ENCODE data around the gene STAG3. TPM values are rescaled to one million over a fixed set of nuclear protein-coding genes. Genes with fewer than 3 reads are reported as not detected.

STAG3 gene
- total RNA-seq, 1 donor from 2014 or later = 1.9 TPM

DNA sequence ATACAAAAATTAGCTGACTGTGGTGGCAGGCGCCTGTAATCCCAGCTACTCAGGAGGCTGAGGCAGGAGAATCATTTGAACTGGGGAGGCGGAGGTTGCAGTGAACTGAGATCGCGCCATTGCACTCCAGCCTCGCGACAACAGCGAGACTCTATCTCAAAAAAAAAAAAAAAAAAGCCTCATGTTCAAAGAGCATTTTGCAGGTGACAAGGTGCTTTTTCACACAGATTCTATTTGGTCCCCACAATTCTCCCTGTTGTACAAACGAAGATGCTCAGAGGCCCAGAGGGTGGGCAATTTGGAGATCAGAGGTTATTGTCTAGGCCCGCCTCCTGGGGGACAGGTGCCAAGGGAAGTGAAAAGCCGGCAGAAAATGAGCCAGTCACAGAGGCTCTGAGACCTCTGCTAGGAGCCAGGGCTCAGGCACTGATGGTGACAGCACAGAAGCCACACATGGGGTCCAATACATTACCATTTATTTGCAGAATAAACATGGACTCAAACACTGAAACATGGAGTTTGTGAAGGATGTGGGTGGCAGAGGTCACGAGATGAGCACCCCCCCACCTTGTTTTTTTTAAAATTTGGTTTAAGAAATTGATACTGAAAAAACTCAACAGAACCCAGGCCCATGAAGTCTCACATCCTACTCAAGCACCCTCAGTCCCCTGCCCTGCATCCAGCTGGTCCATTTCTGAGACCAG lies 8.4 kb upstream of the STAG3 start:
- H3K27me3 Mint-ChIP-seq (ENCODE audit: low read depth) = peaks cover 45% of the 10 kb centered on the region
- DNase-seq (ENCODE audit: low read depth, low spot score) = no peak
- peaks cover 3% of the 10 kb centered on the region for H3K36me3 Mint-ChIP-seq (ENCODE audit: low read depth)
- no peaks in the 10 kb centered on the region for H3K9me3 Mint-ChIP-seq
- H3K4me3 Mint-ChIP-seq = peak overlapping the region; percentile 85
- TF ChIP-seq, protein P1, sequence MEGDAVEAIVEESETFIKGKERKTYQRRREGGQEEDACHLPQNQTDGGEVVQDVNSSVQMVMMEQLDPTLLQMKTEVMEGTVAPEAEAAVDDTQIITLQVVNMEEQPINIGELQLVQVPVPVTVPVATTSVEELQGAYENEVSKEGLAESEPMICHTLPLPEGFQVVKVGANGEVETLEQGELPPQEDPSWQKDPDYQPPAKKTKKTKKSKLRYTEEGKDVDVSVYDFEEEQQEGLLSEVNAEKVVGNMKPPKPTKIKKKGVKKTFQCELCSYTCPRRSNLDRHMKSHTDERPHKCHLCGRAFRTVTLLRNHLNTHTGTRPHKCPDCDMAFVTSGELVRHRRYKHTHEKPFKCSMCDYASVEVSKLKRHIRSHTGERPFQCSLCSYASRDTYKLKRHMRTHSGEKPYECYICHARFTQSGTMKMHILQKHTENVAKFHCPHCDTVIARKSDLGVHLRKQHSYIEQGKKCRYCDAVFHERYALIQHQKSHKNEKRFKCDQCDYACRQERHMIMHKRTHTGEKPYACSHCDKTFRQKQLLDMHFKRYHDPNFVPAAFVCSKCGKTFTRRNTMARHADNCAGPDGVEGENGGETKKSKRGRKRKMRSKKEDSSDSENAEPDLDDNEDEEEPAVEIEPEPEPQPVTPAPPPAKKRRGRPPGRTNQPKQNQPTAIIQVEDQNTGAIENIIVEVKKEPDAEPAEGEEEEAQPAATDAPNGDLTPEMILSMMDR (conservative IDR thresholded peaks at IDR 0.05) = no peak
- peak overlapping the region; percentile 92 for H3K27ac Mint-ChIP-seq (ENCODE audit: unreplicated experiment)
- peaks cover 49% of the 10 kb centered on the region for H3K4me1 Mint-ChIP-seq

DNA sequence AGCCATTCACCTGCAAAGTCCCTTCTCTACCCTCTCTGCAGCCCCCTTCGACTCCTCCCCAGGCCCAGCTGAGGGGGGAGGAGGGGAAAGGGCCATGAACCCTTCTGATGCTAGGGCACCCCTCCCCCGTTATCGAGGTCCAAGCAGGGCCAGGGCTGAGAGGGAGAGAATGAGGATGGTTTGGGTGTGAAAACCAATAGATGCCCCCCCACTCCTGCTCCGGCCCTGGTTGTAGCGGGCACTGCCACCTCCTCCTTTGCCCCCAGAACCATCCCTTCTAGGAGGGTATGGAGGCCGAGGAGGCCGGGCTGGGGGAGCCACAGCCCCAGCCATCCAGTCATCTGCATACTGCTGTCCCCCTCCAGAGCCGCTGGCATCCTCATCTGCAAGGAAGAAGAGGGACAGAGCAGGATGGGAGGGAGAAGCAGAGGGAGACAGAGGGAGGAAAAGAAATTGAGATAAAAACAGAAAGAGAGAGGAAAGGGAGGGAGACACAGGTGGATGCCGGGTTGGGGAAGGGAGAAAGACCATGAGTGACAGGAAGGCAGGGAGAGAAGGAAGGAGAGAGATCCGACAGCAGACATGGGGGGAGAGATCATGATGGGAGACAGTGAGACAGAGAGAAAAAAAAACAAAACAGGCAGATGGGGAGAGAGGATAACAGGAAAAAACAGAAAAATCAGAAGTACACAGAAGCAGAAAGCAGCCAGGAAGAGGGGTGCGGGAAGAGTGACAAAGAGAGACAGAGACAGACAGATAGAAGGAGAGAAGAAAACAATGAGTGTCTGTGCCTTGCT lies 7.4 kb upstream of the STAG3 start:
- peaks cover 57% of the 10 kb centered on the region for H3K4me1 Mint-ChIP-seq
- H3K4me3 Mint-ChIP-seq = peak overlapping the region; percentile 85
- peaks cover 6% of the 10 kb centered on the region for H3K36me3 Mint-ChIP-seq (ENCODE audit: low read depth)
- no peak for DNase-seq (ENCODE audit: low read depth, low spot score)
- no peaks in the 10 kb centered on the region for H3K9me3 Mint-ChIP-seq
- TF ChIP-seq, protein P1 (conservative IDR thresholded peaks at IDR 0.05) = no peak
- H3K27me3 Mint-ChIP-seq (ENCODE audit: low read depth) = peaks cover 45% of the 10 kb centered on the region
- H3K27ac Mint-ChIP-seq (ENCODE audit: unreplicated experiment) = no peak overlapping the region

DNA sequence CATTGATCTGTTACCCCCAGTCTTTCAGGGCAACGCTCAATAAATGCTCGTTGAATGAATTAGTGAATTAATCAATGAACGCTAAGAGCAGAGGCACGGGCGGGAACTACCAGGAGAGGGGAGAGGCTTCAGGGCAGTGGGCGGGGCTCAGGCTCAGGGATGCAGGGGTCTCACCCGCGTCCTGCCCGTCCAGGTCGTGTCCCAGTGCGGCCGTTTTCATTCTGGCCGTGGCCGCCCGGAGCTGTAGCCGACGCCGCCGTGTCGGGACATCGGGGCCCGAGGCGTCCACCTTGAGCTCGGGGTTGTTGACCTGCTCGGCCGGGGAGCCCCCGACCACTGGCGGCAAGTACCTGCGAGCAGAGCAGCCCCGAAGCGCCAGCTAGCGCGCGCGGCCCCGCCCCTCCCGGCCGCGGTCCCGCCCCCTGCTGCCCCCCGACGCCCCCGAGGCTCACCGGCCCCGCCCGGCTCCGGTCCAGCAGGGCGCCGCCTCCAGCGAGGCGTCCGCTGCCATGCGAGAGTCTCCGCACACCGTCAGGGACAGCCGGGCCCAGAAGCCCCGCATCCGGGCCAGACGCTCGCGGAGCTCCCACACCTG lies 6.5 kb upstream of the STAG3 start:
- Mint-ChIP-seq H3K27ac (ENCODE audit: unreplicated experiment) (no peak overlapping the region), H3K9me3 (no peaks in the 10 kb centered on the region), H3K27me3 (ENCODE audit: low read depth) (peaks cover 42% of the 10 kb centered on the region), H3K36me3 (ENCODE audit: low read depth) (peaks cover 6% of the 10 kb centered on the region), H3K4me1 (peaks cover 64% of the 10 kb centered on the region), H3K4me3 (peak overlapping the region; percentile 71)
- TF ChIP-seq, protein P1 (conservative IDR thresholded peaks at IDR 0.05) = no peak
- no peak for DNase-seq (ENCODE audit: low read depth, low spot score)

DNA sequence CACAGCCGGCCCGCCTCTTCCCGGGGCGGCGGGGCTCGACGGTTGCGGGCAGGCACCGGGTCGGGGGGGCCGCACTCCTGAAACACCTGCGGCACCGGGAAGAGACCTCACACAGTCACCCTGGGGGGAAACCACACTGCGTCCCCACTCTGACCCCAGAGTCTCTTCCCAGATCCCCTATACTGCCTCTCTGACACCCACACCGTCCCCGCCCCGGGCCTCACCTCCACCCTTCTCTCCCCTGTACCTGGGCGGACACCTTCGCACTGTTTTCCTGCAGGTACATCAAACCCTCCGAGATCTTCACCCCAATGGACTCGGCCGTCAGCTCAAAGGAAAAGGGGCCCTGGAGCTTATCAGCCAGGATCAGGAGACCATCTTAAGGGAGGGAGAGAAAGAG lies 5.9 kb upstream of the STAG3 start:
- Mint-ChIP-seq H3K27me3 (ENCODE audit: low read depth) (peaks cover 35% of the 10 kb centered on the region), H3K4me3 (peak overlapping the region; percentile 69), H3K36me3 (ENCODE audit: low read depth) (peaks cover 8% of the 10 kb centered on the region), H3K4me1 (peaks cover 65% of the 10 kb centered on the region), H3K27ac (ENCODE audit: unreplicated experiment) (no peak overlapping the region), H3K9me3 (no peaks in the 10 kb centered on the region)
- no peak for DNase-seq (ENCODE audit: low read depth, low spot score)
- TF ChIP-seq, protein P1 (conservative IDR thresholded peaks at IDR 0.05) = no peak

DNA sequence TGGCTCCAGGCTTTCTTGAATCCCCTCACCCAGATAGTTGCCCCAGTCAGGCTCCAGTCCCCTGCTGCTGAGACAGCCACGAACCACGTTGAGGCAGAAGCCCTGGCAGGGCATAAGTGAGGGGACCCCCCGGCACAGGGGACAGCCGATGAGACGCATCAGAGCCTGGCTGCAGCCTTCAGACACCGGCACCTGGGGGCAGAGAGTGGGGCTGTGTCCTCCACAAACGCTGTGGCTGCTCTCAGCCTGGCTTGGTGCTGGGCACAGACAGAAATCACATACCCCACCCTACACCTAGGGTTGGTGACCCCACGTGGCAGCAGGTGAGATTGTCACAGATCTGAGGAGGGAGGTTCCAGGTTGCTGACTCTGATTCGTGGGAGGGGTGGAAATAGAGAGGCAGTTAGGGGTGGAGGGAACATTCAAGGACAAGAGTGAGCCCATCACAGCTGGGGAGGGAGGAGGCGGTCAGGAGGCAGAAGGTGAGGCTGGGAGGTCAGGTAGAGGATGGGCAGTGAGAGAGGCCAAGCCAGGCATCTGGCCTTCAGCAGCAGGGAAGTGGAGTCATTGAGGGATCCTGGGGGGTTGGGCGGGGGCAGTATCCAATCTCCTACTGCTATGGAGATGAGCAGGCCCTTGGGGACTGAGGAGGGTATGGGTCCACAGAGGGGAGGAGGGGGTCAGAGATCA lies 3.8 kb upstream of the STAG3 start:
- peaks cover 2% of the 10 kb centered on the region for H3K9me3 Mint-ChIP-seq
- TF ChIP-seq, protein P1 (conservative IDR thresholded peaks at IDR 0.05) = no peak
- H3K27ac Mint-ChIP-seq (ENCODE audit: unreplicated experiment) = no peak overlapping the region

More for the DNA sequence above, 3.8 kb upstream of the STAG3 start:
- peaks cover 14% of the 10 kb centered on the region for H3K27me3 Mint-ChIP-seq (ENCODE audit: low read depth)
- H3K4me3 Mint-ChIP-seq = peak overlapping the region; percentile 86
- peaks cover 8% of the 10 kb centered on the region for H3K36me3 Mint-ChIP-seq (ENCODE audit: low read depth)
- no peak for DNase-seq (ENCODE audit: low read depth, low spot score)
- H3K4me1 Mint-ChIP-seq = peaks cover 50% of the 10 kb centered on the region

Data from neural crest cell (in vitro differentiated cells).